Smooth muscle cell (in vitro differentiated cells): ENCODE results near the gene ARHGAP42. TPM values are rescaled to one million over a fixed set of nuclear protein-coding genes. Genes with fewer than 3 reads are reported as not detected.

Experiments used
- DNase-seq: peaks from one replicate; lab custom pipeline; 2025; ENCODE audit not compliant: unreplicated experiment; lab: John Stamatoyannopoulos, UW
- H2AFZ ChIP-seq: fragments of 200-600 bp; sonication (generic); 2 replicates; pipeline ENCODE4 v1.6.0; 2016; ENCODE audit warnings: antibody characterized with exemption, low read depth, mild to moderate bottlenecking
- H3F3A ChIP-seq: fragments of 200-600 bp; sonication (generic); 2 replicates; pipeline ENCODE4 v1.6.0; 2017; ENCODE audit warnings: antibody characterized with exemption, low read depth
- H3K27ac ChIP-seq: fragments of 200-600 bp; sonication (generic); 2 replicates; pipeline ENCODE4 v1.5.1; 2016; ENCODE audit warnings: low read depth, mild to moderate bottlenecking
- H3K27me3 ChIP-seq: fragments of 200-600 bp; sonication (generic); 2 replicates; pipeline ENCODE4 v1.6.1; 2016; ENCODE audit warnings: low read depth, mild to moderate bottlenecking
- H3K36me3 ChIP-seq: fragments of 200-600 bp; sonication (generic); 2 replicates; pipeline ENCODE4 v1.5.1; 2016; ENCODE audit warnings: low read depth
- H3K4me1 ChIP-seq: fragments of 200-600 bp; sonication (generic); 2 replicates; pipeline ENCODE4 v1.5.1; 2016; ENCODE audit warnings: low read depth
- H3K4me2 ChIP-seq: fragments of 200-600 bp; sonication (generic); 2 replicates; pipeline ENCODE4 v1.6.0; 2016; ENCODE audit warnings: mild to moderate bottlenecking
- H3K4me3 ChIP-seq: fragments of 200-600 bp; sonication (generic); 2 replicates; pipeline ENCODE4 v1.5.1; 2016; ENCODE audit warnings: mild to moderate bottlenecking
- H3K79me2 ChIP-seq: fragments of 200-600 bp; sonication (generic); 2 replicates; pipeline ENCODE4 v1.6.0; 2016; ENCODE audit warnings: low read depth, mild to moderate bottlenecking
- H3K9ac ChIP-seq: fragments of 200-600 bp; sonication (generic); 2 replicates; pipeline ENCODE4 v1.6.0; 2016; ENCODE audit warnings: low read depth
- H3K9me3 ChIP-seq: fragments of 200-600 bp; sonication (generic); replicated peaks from 2 replicates; pipeline ENCODE4 v1.5.1; 2016; ENCODE audit warnings: low read depth
- H4K20me1 ChIP-seq: fragments of 200-600 bp; sonication (generic); 2 replicates; pipeline ENCODE4 v1.6.0; 2016; ENCODE audit warnings: low read depth
- CTCF ChIP-seq: fragments of 200-600 bp; sonication (generic); IDR thresholded peaks from 2 replicates; pipeline ENCODE4 v1.5.1; 2017; ENCODE audit warnings: borderline replicate concordance, mild to moderate bottlenecking, antibody characterized with exemption; ENCODE audit not compliant: insufficient read depth, poor library complexity, severe bottlenecking
- WGBS: methylation state at CpG from one replicate; pipeline ENCODE4 v1.1.7; 2016; ENCODE audit warnings: low lambda C conversion rate; 5-methylcytosine and 5-hydroxymethylcytosine counted together
- polyA plus RNA-seq: library from polyadenylated mRNA; unstranded; fragments of >200 nt; fragmentation: Nextera tagmentation; extraction: Ambion mirVana; gene quantifications from 2 replicates; pipeline ENCODE4 v1.2.1, GENCODE V29; 2016
- total RNA-seq: library from RNA; depleted of rRNA; stranded (reverse); fragments of >200 nt; gene quantifications from 2 replicates; pipeline ENCODE4 v1.2.3, GENCODE V29; 2014

ARHGAP42 gene
- total and polyA plus RNA-seq, 2 experiments from 2014 or later = 12.2 to 53.4 TPM

- WGBS = 38% methylated on average over 1 of the region's 1 CpG
- H3K36me3 ChIP-seq = no peaks in the 10 kb centered on the region
- no peaks in the 10 kb centered on the region for H3K27me3 ChIP-seq
- no peak overlapping the region for H3K4me2 ChIP-seq
- peaks cover 87% of the 10 kb centered on the region for H3K79me2 ChIP-seq
- no peak overlapping the region for H2AFZ ChIP-seq
- H3K9me3 ChIP-seq = no peaks in the 10 kb centered on the region
- no peak overlapping the region for H3K27ac ChIP-seq
- TF ChIP-seq CTCF = no peak
- no peak overlapping the region for H3K4me3 ChIP-seq
- peaks cover 7% of the 10 kb centered on the region for H3F3A ChIP-seq
- H3K4me1 ChIP-seq = peaks cover 18% of the 10 kb centered on the region
- no peak overlapping the region for H3K9ac ChIP-seq
- DNase-seq = no peak
- H4K20me1 ChIP-seq = peaks cover 13% of the 10 kb centered on the region
These were observed 39.6 kb downstream of the ARHGAP42 start for GRCh38 chr11:100726680-100727079.

GRCh38 chr11:100727410-100727809 lies 40.3 kb downstream of the ARHGAP42 start:
- H3K9ac ChIP-seq = no peak overlapping the region
- WGBS = 59% methylated on average over 9 of the region's 9 CpGs
- TF ChIP-seq CTCF = no peak
- no peaks in the 10 kb centered on the region for H3K27me3 ChIP-seq
- H4K20me1 ChIP-seq = peaks cover 13% of the 10 kb centered on the region
- peaks cover 19% of the 10 kb centered on the region for H3K4me1 ChIP-seq
- no peak overlapping the region for H3K27ac ChIP-seq
- H3F3A ChIP-seq = peaks cover 7% of the 10 kb centered on the region
- no peaks in the 10 kb centered on the region for H3K36me3 ChIP-seq
- H3K4me3 ChIP-seq = no peak overlapping the region
- no peak for DNase-seq
- H2AFZ ChIP-seq = no peak overlapping the region
- no peaks in the 10 kb centered on the region for H3K9me3 ChIP-seq
- H3K4me2 ChIP-seq = peak overlapping the region; percentile 52
- peaks cover 80% of the 10 kb centered on the region for H3K79me2 ChIP-seq

GRCh38 chr11:100730266-100730665 lies 43.2 kb downstream of the ARHGAP42 start:
- Histone ChIP-seq H3K27me3 (no peaks in the 10 kb centered on the region), H3K9ac (no peak overlapping the region), H3K4me2 (peak overlapping the region; percentile 73), H3K4me1 (peaks cover 22% of the 10 kb centered on the region), H3K79me2 (peaks cover 70% of the 10 kb centered on the region), H3K36me3 (no peaks in the 10 kb centered on the region), H3K27ac (peak overlapping the region; percentile 45), H3K9me3 (no peaks in the 10 kb centered on the region), H4K20me1 (peaks cover 8% of the 10 kb centered on the region), H2AFZ (no peak overlapping the region), H3F3A (peaks cover 7% of the 10 kb centered on the region), H3K4me3 (no peak overlapping the region)
- no peak for DNase-seq
- TF ChIP-seq CTCF = no peak
- WGBS = 38% methylated on average over 3 of the region's 3 CpGs

GRCh38 chr11:100731471-100731870 lies 44.4 kb downstream of the ARHGAP42 start:
- Histone ChIP-seq H3K4me3 (no peak overlapping the region), H3K79me2 (peaks cover 61% of the 10 kb centered on the region), H3K9ac (no peak overlapping the region), H3K9me3 (no peaks in the 10 kb centered on the region), H3F3A (peaks cover 7% of the 10 kb centered on the region), H3K27ac (no peak overlapping the region), H3K36me3 (no peaks in the 10 kb centered on the region), H2AFZ (no peak overlapping the region), H3K4me1 (peaks cover 28% of the 10 kb centered on the region), H3K4me2 (peak overlapping the region; percentile 73), H4K20me1 (peaks cover 8% of the 10 kb centered on the region), H3K27me3 (no peaks in the 10 kb centered on the region)
- no peak for DNase-seq
- WGBS = 35% methylated on average over 1 of the region's 1 CpG
- TF ChIP-seq CTCF = no peak
